Measurements from ENCODE around the gene PLA2G4F. TPM values are rescaled to one million over a fixed set of nuclear protein-coding genes. Genes with fewer than 3 reads are reported as not detected.

PLA2G4F gene
- total and polyA plus RNA-seq, 10 donors = 0.03 TPM; not detected in 9

DNA sequence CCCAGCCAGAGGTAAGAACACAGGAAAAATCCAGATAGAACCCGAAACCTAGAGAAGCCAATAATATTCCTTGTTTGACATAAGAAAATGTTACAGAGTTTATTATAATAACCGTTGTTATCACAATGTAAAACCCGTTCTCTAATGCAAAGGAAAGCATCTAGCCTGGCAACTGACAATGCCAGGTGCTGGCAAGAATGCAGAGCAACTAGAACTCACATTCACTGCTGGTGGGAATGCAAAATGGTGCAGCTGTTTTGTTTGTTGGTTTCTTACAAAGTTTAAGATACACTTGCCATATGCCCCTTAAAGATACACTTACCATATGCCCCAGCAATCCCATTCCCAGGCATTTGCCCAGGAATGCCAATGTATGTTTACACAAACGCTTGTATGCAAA is 28.3 kb upstream of the PLA2G4F start:
- Histone ChIP-seq H3K27me3 (replicated peaks in 1 of 7) (no peaks in the 10 kb centered on the region), H3K27ac (peak overlapping the region in 2 of 8 donors; percentile 28 to 32), H3K36me3 (peaks cover 0 to 100% (median 90%) of the 10 kb centered on the region in 6 donors), H3K4me3 (no peak overlapping the region), H3K4me1 (peaks cover 0 to 13% (median 0%) of the 10 kb centered on the region in 6 donors), H3K9me3 (no peaks in the 10 kb centered on the region)
- TF ChIP-seq POLR2A (IDR thresholded peaks at IDR 0.05) (no peak), POLR2AphosphoS5 (IDR thresholded peaks at IDR 0.05) (no peak)
- TF ChIP-seq, protein P1, sequence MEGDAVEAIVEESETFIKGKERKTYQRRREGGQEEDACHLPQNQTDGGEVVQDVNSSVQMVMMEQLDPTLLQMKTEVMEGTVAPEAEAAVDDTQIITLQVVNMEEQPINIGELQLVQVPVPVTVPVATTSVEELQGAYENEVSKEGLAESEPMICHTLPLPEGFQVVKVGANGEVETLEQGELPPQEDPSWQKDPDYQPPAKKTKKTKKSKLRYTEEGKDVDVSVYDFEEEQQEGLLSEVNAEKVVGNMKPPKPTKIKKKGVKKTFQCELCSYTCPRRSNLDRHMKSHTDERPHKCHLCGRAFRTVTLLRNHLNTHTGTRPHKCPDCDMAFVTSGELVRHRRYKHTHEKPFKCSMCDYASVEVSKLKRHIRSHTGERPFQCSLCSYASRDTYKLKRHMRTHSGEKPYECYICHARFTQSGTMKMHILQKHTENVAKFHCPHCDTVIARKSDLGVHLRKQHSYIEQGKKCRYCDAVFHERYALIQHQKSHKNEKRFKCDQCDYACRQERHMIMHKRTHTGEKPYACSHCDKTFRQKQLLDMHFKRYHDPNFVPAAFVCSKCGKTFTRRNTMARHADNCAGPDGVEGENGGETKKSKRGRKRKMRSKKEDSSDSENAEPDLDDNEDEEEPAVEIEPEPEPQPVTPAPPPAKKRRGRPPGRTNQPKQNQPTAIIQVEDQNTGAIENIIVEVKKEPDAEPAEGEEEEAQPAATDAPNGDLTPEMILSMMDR (IDR thresholded peaks at IDR 0.05 in 8 of 11, conservative IDR thresholded peaks at IDR 0.05 in 3 of 11) = no peak
- intact Hi-C loops (cut with DNase I; ENCODE audit: low total_unique reads) = no loop called here
- WGBS, 5 donors = 94 to 98% (median 96%) methylated on average over 4 of the region's 4 CpGs
- no peak for DNase-seq

DNA sequence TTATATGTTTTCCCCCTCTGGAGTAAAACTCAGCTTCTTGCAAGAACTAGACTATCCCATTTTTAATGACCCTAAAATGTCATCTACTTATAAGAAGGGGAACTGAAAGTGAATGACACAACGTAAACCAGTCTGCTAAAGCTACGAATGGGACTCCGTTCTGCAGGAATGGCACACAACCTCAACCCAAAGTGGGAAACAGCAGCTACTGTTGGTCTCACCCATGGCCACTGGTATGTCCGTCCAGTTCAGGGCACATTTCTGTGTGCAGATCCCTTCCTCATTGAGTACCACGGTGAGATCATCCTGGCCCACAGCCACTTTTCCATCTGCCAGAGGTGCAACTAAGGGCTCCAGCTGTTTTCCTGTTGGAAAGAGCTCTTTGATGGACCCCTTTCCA is 27.9 kb upstream of the PLA2G4F start:
- Histone ChIP-seq H3K27ac (peak overlapping the region in 2 of 8 donors; percentile 28 to 32), H3K36me3 (peaks cover 0 to 100% (median 93%) of the 10 kb centered on the region in 6 donors), H3K4me1 (peaks cover 0 to 13% (median 0%) of the 10 kb centered on the region in 6 donors), H3K4me3 (no peak overlapping the region), H3K27me3 (replicated peaks in 1 of 7) (no peaks in the 10 kb centered on the region), H3K9me3 (no peaks in the 10 kb centered on the region)
- TF ChIP-seq POLR2AphosphoS5 (IDR thresholded peaks at IDR 0.05) (no peak), POLR2A (IDR thresholded peaks at IDR 0.05) (no peak)
- TF ChIP-seq, protein P1 (IDR thresholded peaks at IDR 0.05 in 8 of 11, conservative IDR thresholded peaks at IDR 0.05 in 3 of 11) = no peak
- 64 to 72% (median 68%) methylated on average over 5 of the region's 5 CpGs for WGBS, 5 donors
- no peak for DNase-seq
- intact Hi-C loops (cut with DNase I; ENCODE audit: low total_unique reads) = no loop called here

DNA sequence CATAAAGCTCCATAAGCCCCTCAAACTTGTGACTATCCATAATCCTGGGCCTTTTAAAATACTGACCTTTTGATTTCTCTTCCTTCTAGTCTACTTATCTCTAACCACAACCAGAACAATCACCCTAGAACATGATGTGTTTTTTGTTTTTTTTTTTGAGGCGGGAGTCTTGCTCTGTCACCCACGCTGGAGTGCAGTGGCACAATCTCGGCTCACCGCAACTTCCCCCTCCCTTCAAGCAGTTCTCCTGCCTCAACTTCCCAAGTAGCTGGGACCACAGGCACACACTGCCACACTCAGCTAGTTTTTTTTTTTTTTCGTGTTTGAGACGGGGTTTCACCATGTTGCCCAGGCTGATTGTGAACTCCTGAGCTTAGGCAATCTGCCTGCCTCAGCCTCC is 26.5 kb upstream of the PLA2G4F start:
- TF ChIP-seq, protein P1 (IDR thresholded peaks at IDR 0.05 in 8 of 11, conservative IDR thresholded peaks at IDR 0.05 in 3 of 11) = no peak
- TF ChIP-seq POLR2A (IDR thresholded peaks at IDR 0.05) (no peak), POLR2AphosphoS5 (IDR thresholded peaks at IDR 0.05) (peak in 1 of 3 donors; percentile 17)
- Histone ChIP-seq H3K4me1 (peaks cover 0 to 13% (median 0%) of the 10 kb centered on the region in 6 donors), H3K36me3 (peaks cover 0 to 100% (median 92%) of the 10 kb centered on the region in 6 donors), H3K4me3 (no peak overlapping the region), H3K27ac (peak overlapping the region in 3 of 8 donors; percentile 29 to 48 (median 42)), H3K27me3 (replicated peaks in 1 of 7) (no peaks in the 10 kb centered on the region), H3K9me3 (no peaks in the 10 kb centered on the region)
- 73 to 86% (median 81%) methylated on average over 6 of the region's 6 CpGs for WGBS, 5 donors
- DNase-seq = no peak
- intact Hi-C loops (cut with DNase I; ENCODE audit: low total_unique reads) = no loop called here

DNA sequence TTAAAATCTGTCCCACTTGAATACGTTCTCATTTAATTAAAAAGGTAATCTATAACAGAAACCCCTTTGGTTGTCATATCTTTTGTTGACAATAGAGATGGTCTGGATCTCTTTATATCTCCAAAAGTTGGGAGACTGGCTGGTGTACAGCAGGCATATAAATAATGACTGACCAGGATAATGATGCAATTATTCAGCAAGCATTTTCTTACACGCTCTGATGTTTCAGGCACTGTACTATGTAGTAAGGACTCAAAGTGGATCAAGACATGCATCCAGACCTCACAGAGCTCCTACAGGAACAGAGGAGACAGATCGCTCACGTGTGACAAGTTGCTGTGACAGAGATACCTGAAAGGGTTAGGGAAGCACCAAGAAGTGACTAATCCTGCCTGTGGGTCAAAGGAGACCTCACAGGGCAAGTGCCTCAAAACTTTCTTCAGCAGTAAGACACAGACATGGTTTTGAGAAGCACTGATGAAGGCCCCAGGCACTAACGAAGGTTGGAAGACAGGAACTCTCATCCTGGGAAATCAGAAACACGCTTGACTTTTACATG is 26.0 kb upstream of the PLA2G4F start:
- no peaks in the 10 kb centered on the region for H3K27me3 ChIP-seq (replicated peaks in 1 of 7)
- no peak overlapping the region for H3K4me3 ChIP-seq
- peaks cover 0 to 13% (median 0%) of the 10 kb centered on the region in 6 donors for H3K4me1 ChIP-seq
- H3K36me3 ChIP-seq = peaks cover 0 to 100% (median 92%) of the 10 kb centered on the region in 6 donors
- TF ChIP-seq POLR2AphosphoS5 (IDR thresholded peaks at IDR 0.05) (no peak), POLR2A (IDR thresholded peaks at IDR 0.05) (no peak)
- TF ChIP-seq, protein P1 (IDR thresholded peaks at IDR 0.05 in 8 of 11, conservative IDR thresholded peaks at IDR 0.05 in 3 of 11) = no peak
- H3K27ac ChIP-seq = peak overlapping the region in 3 of 8 donors; percentile 29 to 48 (median 42)
- no peaks in the 10 kb centered on the region for H3K9me3 ChIP-seq
- WGBS, 5 donors = 90 to 92% (median 90%) methylated on average over 6 of the region's 6 CpGs
- no peak for DNase-seq
- intact Hi-C loops (cut with DNase I; ENCODE audit: low total_unique reads) = no loop called here
